Measurements from ENCODE around the gene MAP3K7CL. TPM values are rescaled to one million over a fixed set of nuclear protein-coding genes. Genes with fewer than 3 reads are reported as not detected.

Gene MAP3K7CL
- total RNA-seq, 6 experiments from 2014 or later = 2.0 to 3.5 (median 2.8) TPM

DNA sequence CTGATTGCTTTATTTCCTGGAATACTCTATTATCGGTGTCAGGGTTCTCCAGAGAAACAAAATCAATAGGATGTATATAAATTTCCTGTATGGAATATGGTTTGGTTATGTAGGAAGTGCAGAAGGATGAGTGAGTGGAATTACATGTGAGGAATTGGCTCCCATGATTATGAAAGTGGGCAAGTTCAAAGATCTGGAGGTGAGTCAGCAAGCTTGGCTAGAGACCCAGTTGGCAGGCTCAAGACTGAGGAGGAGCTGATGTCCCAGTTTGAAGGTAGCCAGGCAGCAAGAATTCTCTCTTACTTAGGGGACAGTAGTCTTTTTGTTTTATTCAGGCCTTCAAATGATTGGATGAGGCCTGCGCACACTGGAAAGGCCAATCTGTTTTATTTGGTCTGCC is 57.5 kb downstream of the MAP3K7CL start:
- Histone ChIP-seq H3K4me3 (no peak overlapping the region), H3K27me3 (no peaks in the 10 kb centered on the region), H3K27ac (peak overlapping the region; percentile 54 to 94 (median 59)), H3K9me3 (no peaks in the 10 kb centered on the region), H3K36me3 (no peaks in the 10 kb centered on the region), H3K4me1 (peaks cover 0 to 84% (median 35%) of the 10 kb centered on the region in 4 donors)
- DNase-seq (peak; percentile 59 to 83 (median 74)), ATAC-seq (peak; percentile 60 to 83 (median 74))
- no peak for TF ChIP-seq POLR2A (IDR thresholded peaks at IDR 0.05)
- TF ChIP-seq, protein P1, sequence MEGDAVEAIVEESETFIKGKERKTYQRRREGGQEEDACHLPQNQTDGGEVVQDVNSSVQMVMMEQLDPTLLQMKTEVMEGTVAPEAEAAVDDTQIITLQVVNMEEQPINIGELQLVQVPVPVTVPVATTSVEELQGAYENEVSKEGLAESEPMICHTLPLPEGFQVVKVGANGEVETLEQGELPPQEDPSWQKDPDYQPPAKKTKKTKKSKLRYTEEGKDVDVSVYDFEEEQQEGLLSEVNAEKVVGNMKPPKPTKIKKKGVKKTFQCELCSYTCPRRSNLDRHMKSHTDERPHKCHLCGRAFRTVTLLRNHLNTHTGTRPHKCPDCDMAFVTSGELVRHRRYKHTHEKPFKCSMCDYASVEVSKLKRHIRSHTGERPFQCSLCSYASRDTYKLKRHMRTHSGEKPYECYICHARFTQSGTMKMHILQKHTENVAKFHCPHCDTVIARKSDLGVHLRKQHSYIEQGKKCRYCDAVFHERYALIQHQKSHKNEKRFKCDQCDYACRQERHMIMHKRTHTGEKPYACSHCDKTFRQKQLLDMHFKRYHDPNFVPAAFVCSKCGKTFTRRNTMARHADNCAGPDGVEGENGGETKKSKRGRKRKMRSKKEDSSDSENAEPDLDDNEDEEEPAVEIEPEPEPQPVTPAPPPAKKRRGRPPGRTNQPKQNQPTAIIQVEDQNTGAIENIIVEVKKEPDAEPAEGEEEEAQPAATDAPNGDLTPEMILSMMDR (IDR thresholded peaks at IDR 0.05) = no peak
- WGBS (ENCODE audit: insufficient coverage, low coverage, low lambda C conversion rate, missing lambda C conversion rate) = 20% methylated on average over 2 of the region's 2 CpGs
- intact Hi-C loops (cut with DNase I) = no loop called here

GRCh38 chr21:29189353-29189752 is 58.9 kb downstream of the MAP3K7CL start:
- TF ChIP-seq POLR2A (IDR thresholded peaks at IDR 0.05) = no peak
- TF ChIP-seq, protein P1 (IDR thresholded peaks at IDR 0.05) = no peak
- peak overlapping the region in 1 of 3 donors; percentile 94 for H3K27ac ChIP-seq
- peaks cover 0 to 83% (median 32%) of the 10 kb centered on the region in 4 donors for H3K4me1 ChIP-seq
- no peaks in the 10 kb centered on the region for H3K9me3 ChIP-seq
- H3K4me3 ChIP-seq = no peak overlapping the region
- H3K36me3 ChIP-seq = no peaks in the 10 kb centered on the region
- no peaks in the 10 kb centered on the region for H3K27me3 ChIP-seq
- DNase-seq (no peak), ATAC-seq (no peak)
- WGBS (ENCODE audit: insufficient coverage, low coverage, low lambda C conversion rate, missing lambda C conversion rate) = 100% methylated on average over 2 of the region's 2 CpGs
- intact Hi-C loops (cut with DNase I) = no loop called here

GRCh38 chr21:29190923-29191331 is 60.5 kb downstream of the MAP3K7CL start:
- peak overlapping the region; percentile 35 to 94 (median 84) for H3K27ac ChIP-seq

GRCh38 chr21:29193072-29193471 is 62.6 kb downstream of the MAP3K7CL start:
- Histone ChIP-seq H3K9me3 (no peaks in the 10 kb centered on the region), H3K4me1 (peaks cover 0 to 68% (median 26%) of the 10 kb centered on the region in 4 donors), H3K4me3 (no peak overlapping the region), H3K27ac (peak overlapping the region in 1 of 3 donors; percentile 79), H3K36me3 (no peaks in the 10 kb centered on the region), H3K27me3 (no peaks in the 10 kb centered on the region)
- TF ChIP-seq, protein P1 (IDR thresholded peaks at IDR 0.05) = no peak
- no peak for TF ChIP-seq POLR2A (IDR thresholded peaks at IDR 0.05)
- 59% methylated on average over 9 of the region's 10 CpGs for WGBS (ENCODE audit: insufficient coverage, low coverage, low lambda C conversion rate, missing lambda C conversion rate)
- no peak for ATAC-seq
- DNase-seq = no peak
- intact Hi-C loops (cut with DNase I) = no loop called here

More at GRCh38 chr21:29190923-29191331, 60.5 kb downstream of the MAP3K7CL start:
- intact Hi-C loops (cut with DNase I) = no loop called here
- ATAC-seq (peak; percentile 46 to 68 (median 60)), DNase-seq (peak in 2 of 3 donors; percentile 81 to 87)
- Histone ChIP-seq H3K4me1 (peaks cover 0 to 81% (median 31%) of the 10 kb centered on the region in 4 donors), H3K9me3 (no peaks in the 10 kb centered on the region), H3K4me3 (no peak overlapping the region), H3K27me3 (no peaks in the 10 kb centered on the region), H3K36me3 (no peaks in the 10 kb centered on the region)
- TF ChIP-seq, protein P1 (IDR thresholded peaks at IDR 0.05) = no peak
- TF ChIP-seq POLR2A (IDR thresholded peaks at IDR 0.05) = no peak
- WGBS (ENCODE audit: insufficient coverage, low coverage, low lambda C conversion rate, missing lambda C conversion rate) = 40% methylated on average over 2 of the region's 2 CpGs
